Activated CD4-positive, alpha-beta T cell treated with anti-CD3 and anti-CD28 coated beads, Interleukin-2, amount 50 U/mL, for 4 hours (primary cell): ENCODE measurements around the gene ENG.
"Not testable (repeated sequence)": the region's sequence is repeated elsewhere in the genome, so short reads cannot be mapped to it uniquely, and the experiment has no call there.

Source experiments
- DNase-seq, 2 experiments: peaks; one replicate each; pipeline ENCODE4 v3.0.0-alpha.2; 2020

The ENG gene

GRCh38 chr9:127790094-127790855 is 64.2 kb downstream of the ENG start:
- no peak for DNase-seq

GRCh38 chr9:127789179-127789578 is 65.3 kb downstream of the ENG start:
- DNase-seq: no peak

GRCh38 chr9:127788337-127789011 is 66.0 kb downstream of the ENG start:
- DNase-seq: peak; percentile 33 to 52

- no peak for DNase-seq
Measured at GRCh38 chr9:127786773-127787104, 67.7 kb downstream of the ENG start.

GRCh38 chr9:127785933-127786772 is 68.3 kb downstream of the ENG start, which contains the start of gene CDK9:
Gene CDK9 (plus strand): TSS chr9:127786034. CDS start chr9:127786149, 115 bp downstream.
- DNase-seq: peak; percentile 88 to 90

GRCh38 chr9:127785023-127785932 is 69.2 kb downstream of the ENG start:
- DNase-seq: peak; percentile 84 to 87

GRCh38 chr9:127783111-127784008 is 71.1 kb downstream of the ENG start:
- DNase-seq: peak; percentile 36 to 47

- DNase-seq: no peak
Measured at GRCh38 chr9:127781806-127782205, 72.7 kb downstream of the ENG start.

- DNase-seq: not testable (repeated sequence)
Measured at GRCh38 chr9:127780909-127781308, 73.5 kb downstream of the ENG start.

- no peak for DNase-seq
Measured at GRCh38 chr9:127780126-127780885, 74.2 kb downstream of the ENG start.

- DNase-seq: peak; percentile 55 to 64
Measured at GRCh38 chr9:127779136-127779981, 75.1 kb downstream of the ENG start.

GRCh38 chr9:127778280-127779135 is 76.0 kb downstream of the ENG start, which contains the start of gene SH2D3C:
Gene SH2D3C (minus strand): TSS chr9:127778666. CDS start chr9:127778627, 39 bp downstream.
- DNase-seq: peak in 1 of 2 experiments; percentile 35

GRCh38 chr9:127777368-127777980 is 77.0 kb downstream of the ENG start:
- no peak for DNase-seq

- no peak for DNase-seq
Measured at GRCh38 chr9:127776924-127777289, 77.6 kb downstream of the ENG start.

GRCh38 chr9:127776195-127776923 is 78.1 kb downstream of the ENG start:
- DNase-seq: peak; percentile 72 to 77

GRCh38 chr9:127773981-127774380 is 80.5 kb downstream of the ENG start:
- no peak for DNase-seq

- DNase-seq: no peak
Measured at GRCh38 chr9:127773272-127773671, 81.2 kb downstream of the ENG start.
